Measurements from ENCODE around the gene MAP2K4. TPM values are rescaled to one million over a fixed set of nuclear protein-coding genes. Genes with fewer than 3 reads are reported as not detected.

Gene MAP2K4
- total and polyA plus RNA-seq, 2 of the 8 experiments (the other 6 are each of a cell fraction or from before 2014, with no cell fraction given) = 14.2 to 37.3 TPM

GRCh38 chr17:12085076-12085949 lies 64.6 kb downstream of the MAP2K4 start:
- H3K4ac ChIP-seq (replicated peaks; ENCODE audit: insufficient read length, low read depth, low read length) = no peak overlapping the region
- TF ChIP-seq POLR2AphosphoS5 (IDR thresholded peaks at IDR 0.05; ENCODE audit: low read depth, low read length) = no peak

More at GRCh38 chr17:12085076-12085949, 64.6 kb downstream of the MAP2K4 start:
- Histone ChIP-seq H2BK120ac (replicated peaks; ENCODE audit: low read depth, low read length) (no peak overlapping the region), H3K18ac (ENCODE audit: extremely low read depth, low read length) (no peak overlapping the region), H3K4me2 (ENCODE audit: insufficient read depth in 1 of 2, low read depth in 2 of 2, low read length in 2 of 2) (no peak overlapping the region), H3K4me1 (replicated peaks in 1 of 4; ENCODE audit: control insufficient read depth in 3 of 4, insufficient read depth in 4 of 4, low read length in 3 of 4) (no peaks in the 10 kb centered on the region; a peak in 1 of 7 replicates), H3K23me2 (ENCODE audit: low read depth, low read length) (no peaks in the 10 kb centered on the region), H3K4me3 (ENCODE audit: extremely low read depth in 1 of 4, insufficient read depth in 2 of 4, low read depth in 3 of 4, low read length in 4 of 4) (no peak overlapping the region), H2BK5ac (ENCODE audit: low read depth, low read length) (no peak overlapping the region), H3K23ac (ENCODE audit: insufficient read length) (no peak overlapping the region), H3K27me3 (replicated peaks in 1 of 4; ENCODE audit: control insufficient read depth in 3 of 4, extremely low read depth in 1 of 4, insufficient read depth in 3 of 4, low read length in 3 of 4) (no peaks in the 10 kb centered on the region), H3K9me3 (ENCODE audit: insufficient read depth in 2 of 2, low read depth in 1 of 2, low read length in 1 of 2) (no peaks in the 10 kb centered on the region), H2BK12ac (ENCODE audit: low read depth, low read length) (no peak overlapping the region), H4K20me1 (replicated peaks in 1 of 2; ENCODE audit: control insufficient read depth in 1 of 2, insufficient read depth in 2 of 2, low read length in 2 of 2) (peaks cover 0 to 2% of the 10 kb centered on the region in 2 experiments), H4K8ac (ENCODE audit: extremely low read depth, insufficient read depth, low read length) (no peak overlapping the region), H3K27ac (ENCODE audit: low read depth, low read length) (no peak overlapping the region), H4K5ac (ENCODE audit: insufficient read length, low read depth, low read length) (no peak overlapping the region), H3K36me3 (ENCODE audit: control insufficient read depth in 2 of 4, insufficient read depth in 4 of 4, low read length in 3 of 4) (no peaks in the 10 kb centered on the region), H3K9ac (replicated peaks in 1 of 4; ENCODE audit: extremely low read depth in 1 of 4, low read depth in 3 of 4, low read length in 3 of 4) (no peak overlapping the region), H3K56ac (replicated peaks; ENCODE audit: insufficient read length, low read depth, low read length) (no peak overlapping the region), H4K91ac (replicated peaks; ENCODE audit: insufficient read length, low read length) (no peak overlapping the region), H2BK15ac (ENCODE audit: low read length) (no peak overlapping the region), H2BK20ac (ENCODE audit: low read length) (no peak overlapping the region), H3K79me1 (ENCODE audit: low read depth, low read length) (no peaks in the 10 kb centered on the region), H3K79me2 (ENCODE audit: control insufficient read depth in 1 of 2, insufficient read depth in 2 of 2, low read length in 2 of 2) (peaks cover 0 to 26% of the 10 kb centered on the region in 2 experiments; a peak in 2 of 4 replicates), H3K14ac (ENCODE audit: insufficient read length) (no peak overlapping the region), H2AK5ac (ENCODE audit: low read depth, low read length) (no peak overlapping the region), H2AFZ (ENCODE audit: low read length) (no peak overlapping the region)
- 77% methylated on average over 4 of the region's 4 CpGs; no CpG with 5 or more reads in 1 of the 2 experiments for whole genome bisulfite sequencing, 2 experiments (ENCODE audit: extremely low coverage in 1 of 2, insufficient coverage in 1 of 2, insufficient read length in 1 of 2, insufficient replicate concordance in 2 of 2, low coverage in 1 of 2, low lambda C conversion rate in 2 of 2, missing lambda C conversion rate in 1 of 2)
- DNase-seq (ENCODE audit: low read depth in 1 of 2, low spot score in 2 of 2) (no peak), FAIRE-seq (no peak)
- CTCF ChIA-PET (ENCODE audit: partially characterized antibody) = interaction anchor here (1.0 to 1.3 kb wide), 3 partner anchors 15 to 186 kb away, joined by 3 to 4 read pairs (median 3); no protein-coding TSS in a partner anchor
- POLR2A ChIA-PET (ENCODE audit: partially characterized antibody) = interaction anchor here (1.5 kb wide), 1 partner anchor 39 kb away, joined by 4 read pairs; no protein-coding TSS in a partner anchor
